ENCODE results near the gene STYXL2. TPM values are rescaled to one million over a fixed set of nuclear protein-coding genes. Genes with fewer than 3 reads are reported as not detected.

STYXL2 gene
- total and polyA plus RNA-seq, 2 of the 4 experiments (the other 2 are of a cell fraction), result not detected

GRCh38 chr1:167118188-167118587 lies 24.3 kb downstream of the STYXL2 start:
- Histone ChIP-seq H2AK9ac (replicated peaks; ENCODE audit: low read depth, low read length, poor library complexity) (no peak overlapping the region), H4K20me1 (ENCODE audit: insufficient read depth, low read length) (no peaks in the 10 kb centered on the region), H3K27me3 (ENCODE audit: control insufficient read depth, insufficient read depth, low read length) (peaks cover 7% of the 10 kb centered on the region), H3K4me2 (ENCODE audit: low read depth, low read length) (no peak overlapping the region), H4K8ac (ENCODE audit: low read depth in 2 of 2, low read length in 2 of 2) (no peak overlapping the region), H3K23ac (ENCODE audit: low read depth, low read length) (no peak overlapping the region), H2BK20ac (ENCODE audit: low read depth, low read length) (no peak overlapping the region), H3K4me1 (ENCODE audit: control insufficient read depth, insufficient read depth, low read length) (no peaks in the 10 kb centered on the region), H3K56ac (ENCODE audit: extremely low read depth, insufficient read depth, low read length) (no peak overlapping the region), H2BK120ac (ENCODE audit: low read depth, low read length) (no peak overlapping the region), H4K5ac (ENCODE audit: low read depth, low read length) (no peak overlapping the region), H4K91ac (ENCODE audit: insufficient read depth, low read depth, low read length) (no peak overlapping the region), H3K36me3 (ENCODE audit: control insufficient read depth, insufficient read depth, low read length) (no peaks in the 10 kb centered on the region), H3K9ac (ENCODE audit: low read depth, low read length) (no peak overlapping the region), H3K79me1 (ENCODE audit: low read depth in 1 of 2, low read length in 2 of 2) (no peaks in the 10 kb centered on the region), H3K9me3 (ENCODE audit: control insufficient read depth, insufficient read depth, low read length) (no peaks in the 10 kb centered on the region), H3K18ac (ENCODE audit: low read depth, low read length) (no peak overlapping the region), H2AK5ac (ENCODE audit: low read depth, low read length) (no peak overlapping the region), H2BK5ac (ENCODE audit: low read depth, low read length, poor library complexity, severe bottlenecking) (no peak overlapping the region), H3K9me1 (ENCODE audit: insufficient read depth, low read length) (no peaks in the 10 kb centered on the region), H2AFZ (replicated peaks; ENCODE audit: low read length, poor library complexity) (no peak overlapping the region), H3K4me3 (ENCODE audit: insufficient read depth, low read depth, low read length) (no peak overlapping the region), H2BK15ac (ENCODE audit: low read depth, low read length) (no peak overlapping the region), H3K14ac (replicated peaks; ENCODE audit: low read depth, low read length) (no peak overlapping the region), H3K27ac (ENCODE audit: insufficient read depth, low read length) (no peak overlapping the region), H3K4ac (ENCODE audit: low read depth, low read length) (no peak overlapping the region)
- BruUV-seq (replicated peaks), result no TSS peak
- in situ Hi-C loops (cut with MboI; ENCODE audit: low sequenced_read_pairs) (no loop called here), dilution Hi-C loops (cut with HindIII; ENCODE audit: low sequenced_read_pairs, unreplicated experiment) (no loop called here), intact Hi-C loops (cut with micrococcal nuclease) (no loop called here)
- WGBS, 2 experiments (ENCODE audit: extremely low coverage in 2 of 2, insufficient read length in 1 of 2), result no CpG with 5 or more reads among the region's 5 CpGs
- DNase-seq (no peak), ATAC-seq (ENCODE audit: low read depth) (no peak)
- POLR2A ChIA-PET (ENCODE audit: unreplicated experiment), result no interaction called here
- no peak for TF ChIP-seq MAZ (IDR thresholded peaks at IDR 0.05; ENCODE audit: borderline replicate concordance, low read depth, low read length)
- peak; percentile 68 for TF ChIP-seq NFE2L2 (IDR thresholded peaks at IDR 0.05; ENCODE audit: low read depth, low read length)
- no peak for TF ChIP-seq BHLHE40 (IDR thresholded peaks at IDR 0.05; ENCODE audit: low read depth, low read length)
- TF ChIP-seq CTCF (conservative IDR thresholded peaks at IDR 0.05; ENCODE audit: low read depth, low read length), result no peak
- peak; percentile 100 for TF ChIP-seq MAFK (IDR thresholded peaks at IDR 0.05; ENCODE audit: low read depth, low read length)
- CTCF ChIA-PET, result interaction anchor here (0.7 kb wide), 1 partner anchor 355 kb away, joined by 3 read pairs; no protein-coding TSS in a partner anchor

Data from IMR-90 (cell line).